ENCODE data around the gene NSMCE1. TPM values are rescaled to one million over a fixed set of nuclear protein-coding genes. Genes with fewer than 3 reads are reported as not detected.

NSMCE1 gene
- total RNA-seq, 2 experiments from 2014 or later, result 31.9 to 33.9 TPM

- Mint-ChIP-seq H3K27ac (peak overlapping the region; percentile 84), H3K27me3 (no peaks in the 10 kb centered on the region), H3K9me3 (no peaks in the 10 kb centered on the region), H3K36me3 (ENCODE audit: low read depth) (peaks cover 36% of the 10 kb centered on the region), H3K4me1 (ENCODE audit: low read depth) (peaks cover 38% of the 10 kb centered on the region), H3K4me3 (peak overlapping the region; percentile 55)
- ChIA-PET POLR2A (interaction anchor here (0.8 to 2.9 kb wide), 5 partner anchors 9 to 46 kb away, joined by 3 to 14 read pairs (median 5); partner anchors contain the start of gene KDM8), CTCF (interaction anchor here (0.7 to 2.0 kb wide), 3 partner anchors 9 to 130 kb away, joined by 3 to 8 read pairs (median 3); no protein-coding TSS in a partner anchor)
- intact Hi-C loops (cut with DNase I, micrococcal nuclease), result loop anchor here in 1 of 2 experiments (2.0 kb wide), 1 partner anchor 19 kb away; no protein-coding TSS in a partner anchor
- Histone ChIP-seq H3K4me1 (ENCODE audit: insufficient read depth, low read length) (peaks cover 46% of the 10 kb centered on the region), H3K9me3 (ENCODE audit: control insufficient read depth in 1 of 2, insufficient read depth in 1 of 2, low read length in 2 of 2) (no peaks in the 10 kb centered on the region), H3K27me3 (ENCODE audit: control insufficient read depth in 1 of 2, insufficient read depth in 2 of 2, low read length in 2 of 2) (no peaks in the 10 kb centered on the region), H3K27ac (ENCODE audit: low read depth in 1 of 2, low read length in 2 of 2) (no peak overlapping the region), H3K36me3 (ENCODE audit: insufficient read depth, low read length) (peaks cover 39% of the 10 kb centered on the region), H3K4me3 (ENCODE audit: low read length) (no peak overlapping the region)
- no peak for TF ChIP-seq CTCF (IDR thresholded peaks at IDR 0.05)
- ATAC-seq (ENCODE audit: poor library complexity) (no peak), DNase-seq (no peak)
Observed at GRCh38 chr16:27225536-27226360, 42.8 kb downstream of the NSMCE1 start.

GRCh38 chr16:27224741-27225300 is 43.8 kb downstream of the NSMCE1 start:
- Histone ChIP-seq H3K4me1 (ENCODE audit: insufficient read depth, low read length) (peaks cover 37% of the 10 kb centered on the region), H3K9me3 (ENCODE audit: control insufficient read depth in 1 of 2, insufficient read depth in 1 of 2, low read length in 2 of 2) (no peaks in the 10 kb centered on the region), H3K27me3 (ENCODE audit: control insufficient read depth in 1 of 2, insufficient read depth in 2 of 2, low read length in 2 of 2) (no peaks in the 10 kb centered on the region), H3K36me3 (ENCODE audit: insufficient read depth, low read length) (peaks cover 42% of the 10 kb centered on the region), H3K27ac (ENCODE audit: low read depth in 1 of 2, low read length in 2 of 2) (no peak overlapping the region), H3K4me3 (ENCODE audit: low read length) (no peak overlapping the region)
- H3K36me3 Mint-ChIP-seq (ENCODE audit: low read depth), result peaks cover 32% of the 10 kb centered on the region
- ChIA-PET CTCF (interaction anchor here (1.6 to 2.0 kb wide), 2 partner anchors 46 to 143 kb away, joined by 4 to 8 read pairs; no protein-coding TSS in a partner anchor), POLR2A (interaction anchor here (0.8 to 2.9 kb wide), 4 partner anchors 10 to 46 kb away, joined by 3 to 14 read pairs (median 4); partner anchors contain the start of gene KDM8)
- intact Hi-C loops (cut with DNase I, micrococcal nuclease), result no loop called here
- H3K27me3 Mint-ChIP-seq, result no peaks in the 10 kb centered on the region
- TF ChIP-seq CTCF (IDR thresholded peaks at IDR 0.05), result no peak
- DNase-seq (no peak), ATAC-seq (ENCODE audit: poor library complexity) (no peak)
- no peak overlapping the region for H3K4me3 Mint-ChIP-seq
- peaks cover 31% of the 10 kb centered on the region for H3K4me1 Mint-ChIP-seq (ENCODE audit: low read depth)
- no peaks in the 10 kb centered on the region for H3K9me3 Mint-ChIP-seq
- H3K27ac Mint-ChIP-seq, result peak overlapping the region; percentile 69

DNA sequence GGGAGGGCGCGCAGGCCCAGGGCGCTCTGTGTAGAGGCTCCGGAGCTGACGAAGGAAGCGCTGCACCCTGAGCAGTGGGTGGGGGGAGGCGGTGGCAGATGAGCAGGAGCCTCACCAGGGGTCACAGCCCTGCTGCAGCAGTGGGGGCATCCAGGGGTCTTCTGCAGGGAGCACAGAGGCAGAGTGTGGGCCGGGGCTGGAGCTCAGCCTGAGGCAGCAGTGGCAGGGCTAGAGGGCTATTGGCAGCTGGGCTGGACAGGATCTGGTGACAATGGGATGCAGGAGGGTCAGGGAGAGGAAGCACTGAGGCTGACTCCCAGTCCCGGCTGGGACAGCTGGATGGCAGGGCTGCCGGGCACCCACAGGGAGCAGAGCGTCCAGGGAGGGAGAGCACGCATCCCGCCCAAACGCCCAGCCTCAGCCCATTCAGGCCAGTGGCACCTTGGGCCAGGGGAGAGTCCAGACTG is 44.3 kb downstream of the NSMCE1 start:
- CTCF ChIA-PET, result interaction anchor here (1.6 to 2.0 kb wide), 2 partner anchors 45 to 144 kb away, joined by 4 to 8 read pairs; no protein-coding TSS in a partner anchor
- H3K36me3 ChIP-seq (ENCODE audit: insufficient read depth, low read length), result peaks cover 46% of the 10 kb centered on the region

More for the DNA sequence above, 44.3 kb downstream of the NSMCE1 start:
- DNase-seq, result no peak
- peaks cover 31% of the 10 kb centered on the region for H3K36me3 Mint-ChIP-seq (ENCODE audit: low read depth)
- Histone ChIP-seq H3K4me3 (ENCODE audit: low read length) (no peak overlapping the region), H3K4me1 (ENCODE audit: insufficient read depth, low read length) (peaks cover 32% of the 10 kb centered on the region), H3K27ac (ENCODE audit: low read depth in 1 of 2, low read length in 2 of 2) (no peak overlapping the region), H3K9me3 (ENCODE audit: control insufficient read depth in 1 of 2, insufficient read depth in 1 of 2, low read length in 2 of 2) (no peaks in the 10 kb centered on the region), H3K27me3 (ENCODE audit: control insufficient read depth in 1 of 2, insufficient read depth in 2 of 2, low read length in 2 of 2) (no peaks in the 10 kb centered on the region)
- H3K27ac Mint-ChIP-seq, result peak overlapping the region; percentile 69
- no peak for ATAC-seq (ENCODE audit: poor library complexity)
- H3K9me3 Mint-ChIP-seq, result no peaks in the 10 kb centered on the region
- intact Hi-C loops (cut with DNase I, micrococcal nuclease), result no loop called here
- no peak for TF ChIP-seq CTCF (IDR thresholded peaks at IDR 0.05)
- peaks cover 26% of the 10 kb centered on the region for H3K4me1 Mint-ChIP-seq (ENCODE audit: low read depth)
- H3K4me3 Mint-ChIP-seq, result no peak overlapping the region
- POLR2A ChIA-PET, result interaction anchor here (1.0 to 1.1 kb wide), 3 partner anchors 11 to 45 kb away, joined by 4 to 5 read pairs (median 4); partner anchors contain the start of gene KDM8
- H3K27me3 Mint-ChIP-seq, result no peaks in the 10 kb centered on the region

All from CD4-positive, alpha-beta T cell (primary cell).